Natural killer cell treated with Interleukin-12 subunit alpha and Interleukin-12 subunit beta and Interleukin-15 and Interleukin-18, amount 100 ng/mL, for 72 hours (primary cell): ENCODE data around the gene DEFB110. TPM values are rescaled to one million over a fixed set of nuclear protein-coding genes. Genes with fewer than 3 reads are reported as not detected.

Source experiments
- ATAC-seq, 2 donors: fragments of 150-1000 bp; cut with Tn5 transposase in 1 of 2; sonication (Bioruptor Pico), chemical (Tn5 transposase) in 1 of 2; 2 replicates each; pipeline ENCODE4 v1.10.0; 2021
- DNase-seq: peaks from one replicate; pipeline ENCODE4 v3.0.0; 2022; ENCODE audit warnings: low spot score
- H3K27ac Mint-ChIP-seq, 2 donors: 1 replicate in 1 of 2; 2 replicates in 1 of 2; pipeline ENCODE4 v1.8.0; 2022; ENCODE audit warnings: mixed read lengths in 2 of 2, mild to moderate bottlenecking in 1 of 2, moderate library complexity in 1 of 2
- H3K27me3 Mint-ChIP-seq, 2 donors: 1 replicate in 1 of 2; 2 replicates in 1 of 2; pipeline ENCODE4 v1.8.0; 2022; ENCODE audit warnings: mixed read lengths in 2 of 2
- H3K36me3 Mint-ChIP-seq: one replicate; pipeline ENCODE4 v1.8.0; 2022; ENCODE audit warnings: mixed read lengths
- H3K4me1 Mint-ChIP-seq, 2 donors: 1 replicate in 1 of 2; 2 replicates in 1 of 2; pipeline ENCODE4 v1.8.0; 2022; ENCODE audit warnings: low read depth in 2 of 2, mixed read lengths in 2 of 2, mild to moderate bottlenecking in 1 of 2
- H3K4me3 Mint-ChIP-seq: one replicate; pipeline ENCODE4 v1.8.0; 2022; ENCODE audit warnings: mixed read lengths
- H3K9me3 Mint-ChIP-seq: 2 replicates; pipeline ENCODE4 v1.8.0; 2022; ENCODE audit warnings: mixed read lengths
- total RNA-seq, 2 donors: library from RNA; stranded (reverse); gene quantifications; one replicate each; pipeline ENCODE4 v1.2.3, GENCODE V29; 2022

The DEFB110 gene
- total RNA-seq, 2 donors from 2014 or later: not detected

DNA sequence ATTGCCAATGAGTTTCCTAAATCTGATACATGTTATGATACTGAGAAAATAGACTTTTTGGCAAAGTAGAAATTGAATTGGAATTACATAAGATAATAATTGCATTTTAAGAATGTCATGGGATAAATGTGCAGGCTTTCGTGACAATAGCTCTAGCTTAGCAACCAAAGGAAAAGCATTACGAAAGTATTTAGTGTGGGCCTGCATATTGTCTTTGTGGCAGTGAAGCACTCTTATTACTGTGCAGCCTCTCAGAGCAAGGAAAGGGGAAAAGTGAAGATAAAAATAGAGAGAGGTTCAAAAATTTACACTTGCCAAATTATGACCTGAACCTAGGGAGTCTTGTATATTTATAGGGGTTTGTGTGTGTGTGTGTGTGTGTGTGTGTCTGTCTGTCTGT, 39.7 kb downstream of the DEFB110 start:
- H3K4me3 Mint-ChIP-seq: no peak overlapping the region
- no peak for DNase-seq
- ATAC-seq: no peak
- H3K27ac Mint-ChIP-seq: no peak overlapping the region
- peaks cover 6% of the 10 kb centered on the region for H3K9me3 Mint-ChIP-seq
- no peaks in the 10 kb centered on the region for H3K36me3 Mint-ChIP-seq
- H3K4me1 Mint-ChIP-seq: peaks cover 0 to 2% of the 10 kb centered on the region in 2 donors
- no peaks in the 10 kb centered on the region for H3K27me3 Mint-ChIP-seq

DNA sequence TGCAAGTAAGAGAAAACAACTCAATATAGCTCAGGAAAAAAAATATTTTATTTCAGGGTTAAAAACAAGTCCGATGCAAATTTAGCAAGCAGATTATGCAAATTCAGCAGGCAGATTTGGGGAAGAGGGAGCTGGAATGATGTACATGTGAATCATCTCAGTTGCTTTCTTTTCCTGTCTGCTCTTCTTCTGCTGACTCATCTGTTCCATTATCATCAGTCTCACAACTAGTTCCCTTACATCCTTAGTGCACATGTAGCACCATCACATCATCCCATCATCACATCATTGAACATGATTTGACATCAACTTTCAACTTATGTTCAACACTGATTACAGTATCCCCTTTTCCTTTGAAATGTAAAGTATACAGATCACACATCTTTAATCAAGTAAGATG, 40.9 kb downstream of the DEFB110 start:
- Mint-ChIP-seq H3K36me3 (no peaks in the 10 kb centered on the region), H3K27me3 (no peaks in the 10 kb centered on the region), H3K4me3 (no peak overlapping the region), H3K9me3 (peaks cover 6% of the 10 kb centered on the region), H3K4me1 (peaks cover 0 to 2% of the 10 kb centered on the region in 2 donors), H3K27ac (no peak overlapping the region)
- ATAC-seq (no peak), DNase-seq (no peak)

- ATAC-seq (no peak), DNase-seq (no peak)
- no peaks in the 10 kb centered on the region for H3K27me3 Mint-ChIP-seq
- no peak overlapping the region for H3K27ac Mint-ChIP-seq
- H3K4me3 Mint-ChIP-seq: no peak overlapping the region
- H3K4me1 Mint-ChIP-seq: peaks cover 0 to 2% of the 10 kb centered on the region in 2 donors
- H3K36me3 Mint-ChIP-seq: no peaks in the 10 kb centered on the region
- H3K9me3 Mint-ChIP-seq: peaks cover 6% of the 10 kb centered on the region
These were observed 42.2 kb downstream of the DEFB110 start for GRCh38 chr6:49979584-49979983.

- no peak overlapping the region for H3K27ac Mint-ChIP-seq
- no peak overlapping the region for H3K4me3 Mint-ChIP-seq
- H3K27me3 Mint-ChIP-seq: no peaks in the 10 kb centered on the region
- peaks cover 0 to 2% of the 10 kb centered on the region in 2 donors for H3K4me1 Mint-ChIP-seq
- H3K36me3 Mint-ChIP-seq: no peaks in the 10 kb centered on the region
- ATAC-seq (no peak), DNase-seq (no peak)
- peaks cover 6% of the 10 kb centered on the region for H3K9me3 Mint-ChIP-seq
These were observed 43.2 kb downstream of the DEFB110 start for GRCh38 chr6:49978332-49979226.

- H3K4me1 Mint-ChIP-seq: no peaks in the 10 kb centered on the region
- no peak within 1 kb of the TSS for H3K27ac Mint-ChIP-seq
- H3K27me3 Mint-ChIP-seq: no peaks in the 10 kb centered on the region
- DNase-seq (no peak), ATAC-seq (no peak)
- peaks cover 3% of the 10 kb centered on the region for H3K9me3 Mint-ChIP-seq
- H3K36me3 Mint-ChIP-seq: no peaks in the 10 kb centered on the region
- H3K4me3 Mint-ChIP-seq: no peak within 1 kb of the TSS
These were observed 52.2 kb downstream of the DEFB110 start, which contains the start of gene DEFB113 for GRCh38 chr6:49969605-49970004. Gene DEFB113, minus strand, starts transcription at chr6:49969625. Its CDS starts 0 bp downstream, at chr6:49969625.

Other genes with a start within 250 kb of the DEFB110 start
- not detected for gene PGK2, start 234.7 kb downstream of the DEFB110 start, total RNA-seq
- gene CRISP1, start 155.5 kb downstream of the DEFB110 start, total RNA-seq: not detected
- gene DEFB114, start 57.8 kb downstream of the DEFB110 start, total RNA-seq: not detected
- gene DEFB113, start 52.4 kb downstream of the DEFB110 start, total RNA-seq: not detected
- not detected for gene DEFB112, start 27.9 kb upstream of the DEFB110 start, total RNA-seq